ENCODE measurements around the gene SHKBP1. TPM values are rescaled to one million over a fixed set of nuclear protein-coding genes. Genes with fewer than 3 reads are reported as not detected.

Gene SHKBP1
- total RNA-seq, 1 experiment from 2014 or later, result 85.5 TPM

- POLR2A ChIA-PET (ENCODE audit: low non-redundant PET), result no interaction called here
- intact Hi-C loops (cut with micrococcal nuclease; ENCODE audit: unreplicated experiment), result no loop called here
- peaks cover 13% of the 10 kb centered on the region for H3K4me1 ChIP-seq (ENCODE audit: insufficient read depth, low read length, poor library complexity, severe bottlenecking)
- no peak for TF ChIP-seq EZH2 (IDR thresholded peaks at IDR 0.05; ENCODE audit: borderline replicate concordance, low read depth, low read length, poor library complexity, severe bottlenecking)
- TF ChIP-seq CTCF (conservative IDR thresholded peaks at IDR 0.05; ENCODE audit: low read depth, low read length), result no peak
- no peaks in the 10 kb centered on the region for H3K27me3 ChIP-seq (replicated peaks; ENCODE audit: insufficient read depth, low read depth, low read length, poor library complexity)
- no peak overlapping the region for H3K4me3 ChIP-seq (ENCODE audit: low read depth, low read length, poor library complexity, severe bottlenecking)
- CTCF ChIA-PET, result interaction anchor here (0.6 kb wide), 1 partner anchor 848 kb away, joined by 4 read pairs; no protein-coding TSS in a partner anchor
- no peaks in the 10 kb centered on the region for H3K36me3 ChIP-seq (ENCODE audit: insufficient read depth, low read length, poor library complexity, severe bottlenecking)
- BruUV-seq (replicated peaks), result no TSS peak
- no peak for DNase-seq (ENCODE audit: low spot score)
- no peaks in the 10 kb centered on the region for H3K9me3 ChIP-seq (ENCODE audit: low read depth, low read length, poor library complexity, severe bottlenecking)
- H3K27ac ChIP-seq (ENCODE audit: low read depth, low read length, poor library complexity, severe bottlenecking), result no peak overlapping the region
These were observed 64.1 kb downstream of the SHKBP1 start for GRCh38 chr19:40640744-40641143.

Other genes with a start within 250 kb of the SHKBP1 start
- gene C19orf47, start 228.5 kb upstream of the SHKBP1 start, total RNA-seq (2021), result 26.5 and 30.8 TPM in 2 replicates
- 310 and 334 TPM in 2 replicates for gene PLD3, start 228.2 kb upstream of the SHKBP1 start, total RNA-seq (2021)
- gene HIPK4, start 186.7 kb upstream of the SHKBP1 start, total RNA-seq (2021), result 0.15 TPM in 1 of 2 replicates, not detected in the other
- 2.5 and 3.9 TPM in 2 replicates for gene PRX, start 163.5 kb upstream of the SHKBP1 start, total RNA-seq (2021)
- 9.6 and 16.5 TPM in 2 replicates for gene SERTAD1, start 150.9 kb upstream of the SHKBP1 start, total RNA-seq (2021)
- gene SERTAD3, start 132.5 kb upstream of the SHKBP1 start, total RNA-seq (2021), result 26.3 and 28.7 TPM in 2 replicates
- 36.1 and 48.2 TPM in 2 replicates for gene BLVRB, start 111.1 kb upstream of the SHKBP1 start, total RNA-seq (2021)
- 0.43 and 0.94 TPM in 2 replicates for gene SPTBN4, start 109.9 kb upstream of the SHKBP1 start, total RNA-seq (2021)
- gene LTBP4, start 24.5 kb downstream of the SHKBP1 start, total RNA-seq (2021), result 139 and 178 TPM in 2 replicates
- 38.4 and 49.3 TPM in 2 replicates for gene NUMBL, start 113.8 kb downstream of the SHKBP1 start, total RNA-seq (2021)
- gene COQ8B, start 140.0 kb downstream of the SHKBP1 start, total RNA-seq (2021), result 34.1 and 38.8 TPM in 2 replicates
- gene ITPKC, start 140.2 kb downstream of the SHKBP1 start, total RNA-seq (2021), result 7.2 and 8.5 TPM in 2 replicates
- 17.1 and 20.8 TPM in 2 replicates for gene ACTMAP, start 173.6 kb downstream of the SHKBP1 start, total RNA-seq (2021)
- gene SNRPA, start 174.3 kb downstream of the SHKBP1 start, total RNA-seq (2021), result 167 and 179 TPM in 2 replicates
- 0.75 and 0.85 TPM in 2 replicates for gene MIA, start 198.6 kb downstream of the SHKBP1 start, total RNA-seq (2021)
- gene RAB4B, start 201.4 kb downstream of the SHKBP1 start, total RNA-seq (2021), result 9.1 and 14.6 TPM in 2 replicates
- 105 and 113 TPM in 2 replicates for gene EGLN2, start 222.3 kb downstream of the SHKBP1 start, total RNA-seq (2021)